ENCODE results near the gene AP3D1. TPM values are rescaled to one million over a fixed set of nuclear protein-coding genes. Genes with fewer than 3 reads are reported as not detected.

The AP3D1 gene
- total RNA-seq, 1 donor from 2014 or later: 63.4 TPM

DNA sequence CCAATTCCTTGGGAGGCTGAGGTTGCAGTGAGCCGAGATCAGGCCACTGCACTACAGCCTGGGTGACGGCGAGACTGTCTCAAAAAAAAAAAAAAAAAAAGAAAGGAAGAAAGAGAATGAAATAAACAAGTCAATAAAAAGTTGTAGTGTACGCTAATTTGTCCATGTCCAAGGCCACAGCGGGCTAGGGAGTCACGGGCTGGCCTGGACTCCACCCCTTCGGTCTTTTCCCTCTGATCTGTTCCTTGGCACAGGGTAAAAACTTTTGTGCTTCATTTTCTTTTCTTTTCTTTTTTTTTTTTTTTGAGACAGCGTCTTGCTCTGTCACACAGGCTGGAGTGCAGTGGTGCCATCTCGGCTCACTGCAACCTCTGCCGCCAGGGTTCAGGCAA is 80.9 kb downstream of the AP3D1 start:
- DNase-seq (ENCODE audit: low spot score) (no peak), ATAC-seq (peak; percentile 33)

DNA sequence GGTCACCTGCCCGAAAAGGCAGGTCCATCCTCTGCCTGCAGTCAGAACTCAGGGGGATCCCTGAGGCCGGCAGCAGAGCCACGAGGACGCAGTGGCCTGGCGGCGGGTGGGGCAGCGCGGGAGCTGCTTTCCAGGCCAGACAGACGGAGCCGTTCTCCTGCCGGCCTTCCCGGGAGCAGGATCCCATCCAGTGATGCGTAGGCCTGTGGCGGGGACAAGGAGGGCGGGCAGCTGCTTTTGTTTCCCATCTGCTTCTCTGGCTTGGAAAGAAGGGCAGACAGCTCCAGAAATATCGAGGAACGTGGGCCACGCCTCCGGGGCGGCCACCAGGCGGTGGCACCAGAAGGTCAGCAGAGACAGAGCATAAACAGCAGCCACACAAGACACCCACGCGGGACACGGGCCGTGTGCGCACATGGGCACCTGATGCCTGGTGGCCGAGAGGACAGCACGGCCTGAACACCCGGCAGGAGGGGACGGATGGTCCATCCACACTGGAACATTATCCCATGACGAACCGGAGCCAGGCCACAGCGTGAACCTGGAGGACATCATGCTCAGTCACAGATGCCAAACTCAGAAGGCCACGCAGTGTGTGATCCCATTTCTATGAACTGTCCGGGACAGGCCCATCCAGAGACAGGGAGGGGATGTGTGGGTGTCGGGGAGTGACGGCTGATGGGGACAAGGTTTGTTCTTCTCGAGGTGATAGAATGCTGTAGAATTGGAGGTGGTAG is 86.4 kb downstream of the AP3D1 start:
- ATAC-seq (no peak), DNase-seq (ENCODE audit: low spot score) (no peak)

GRCh38 chr19:2064395-2064787 is 87.0 kb downstream of the AP3D1 start:
- ATAC-seq: no peak
- DNase-seq (ENCODE audit: low spot score): no peak

DNA sequence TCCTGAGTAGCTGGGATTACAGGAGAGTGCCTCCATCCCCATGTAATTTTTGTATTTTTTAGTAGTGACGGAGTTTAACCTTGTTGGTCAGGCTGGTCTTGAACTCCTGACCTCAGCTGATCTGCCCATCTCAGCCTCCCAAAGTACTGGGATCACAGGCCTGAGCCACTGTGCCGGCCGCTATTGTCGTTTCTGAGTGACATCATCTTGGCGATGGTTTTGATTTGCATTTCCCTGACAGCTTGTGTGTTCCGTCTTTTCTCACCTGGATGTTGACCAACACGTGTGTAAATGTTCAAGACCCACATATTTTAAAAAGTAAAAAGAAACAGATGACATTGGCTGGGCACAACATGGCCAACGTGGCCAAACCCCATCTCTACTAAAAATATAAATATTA is 87.5 kb downstream of the AP3D1 start:
- no peak for DNase-seq (ENCODE audit: low spot score)
- no peak for ATAC-seq

- DNase-seq (ENCODE audit: low spot score) (no peak), ATAC-seq (no peak)
Observed at GRCh38 chr19:2062770-2063169, 88.6 kb downstream of the AP3D1 start.

DNA sequence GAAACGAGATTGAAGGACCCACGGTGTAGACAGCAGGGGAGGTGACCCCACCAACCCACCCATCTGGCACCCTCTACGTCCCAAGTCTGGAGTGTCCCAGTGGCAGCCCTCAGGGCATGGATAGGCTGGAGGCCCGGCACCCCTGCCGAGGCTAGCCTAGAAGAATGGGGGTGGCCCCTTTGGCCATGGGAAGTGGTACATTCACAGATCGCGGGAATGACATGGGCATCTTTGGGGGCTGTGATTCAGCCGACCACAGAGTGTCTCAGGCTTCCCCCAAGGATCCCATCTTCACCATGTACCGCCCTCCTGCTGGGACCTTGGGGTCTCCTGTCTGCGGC is 89.0 kb downstream of the AP3D1 start:
- no peak for DNase-seq (ENCODE audit: low spot score)
- no peak for ATAC-seq

DNA sequence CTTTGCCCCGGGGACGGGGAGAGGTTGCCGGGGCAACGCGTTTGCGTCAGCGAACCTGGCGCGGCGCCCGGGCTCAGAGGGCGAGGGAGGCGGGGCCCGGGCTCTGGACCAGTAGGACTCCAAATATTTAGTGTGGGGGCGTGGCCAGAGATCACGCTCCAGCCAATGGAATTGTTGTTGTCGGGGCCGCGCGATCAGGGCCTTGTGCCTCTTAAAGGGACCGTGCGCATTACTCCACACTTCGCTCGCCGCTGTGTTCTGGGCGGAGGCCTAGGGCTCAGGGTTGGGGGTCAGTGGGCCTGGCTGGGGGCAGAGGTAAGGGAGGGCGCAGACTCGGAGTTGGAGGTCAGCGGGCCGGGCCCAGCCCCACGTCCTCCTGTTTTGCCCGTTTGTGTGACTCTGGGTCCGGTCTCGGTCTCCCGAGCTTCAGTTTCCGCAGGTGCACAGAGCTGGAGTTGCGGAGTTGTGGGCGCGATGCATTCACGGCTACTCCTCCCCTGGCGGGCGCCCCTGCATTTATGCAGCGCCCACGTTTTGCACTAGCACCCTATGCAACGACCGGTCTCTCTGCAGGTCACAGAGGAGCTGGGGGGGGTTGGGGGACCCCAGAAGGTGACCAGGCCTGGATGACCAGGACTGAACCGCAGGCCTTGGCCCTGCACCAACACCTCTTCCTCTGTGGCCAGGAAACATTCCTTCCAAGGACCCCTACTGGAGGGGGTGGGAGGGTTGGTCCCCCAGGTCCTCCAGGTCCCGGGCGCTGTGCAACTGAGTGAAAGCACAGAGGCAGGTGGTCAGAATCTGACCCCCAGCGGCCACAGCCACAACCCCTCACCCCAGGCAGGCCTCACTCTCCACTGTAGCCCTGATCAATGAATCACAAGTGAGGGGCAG is 89.6 kb downstream of the AP3D1 start:
- DNase-seq (ENCODE audit: low spot score) (peak; percentile 99), ATAC-seq (peak; percentile 76)

- ATAC-seq (peak; percentile 59), DNase-seq (ENCODE audit: low spot score) (peak; percentile 88)
Observed at GRCh38 chr19:2060884-2061494, 90.4 kb downstream of the AP3D1 start.

DNA sequence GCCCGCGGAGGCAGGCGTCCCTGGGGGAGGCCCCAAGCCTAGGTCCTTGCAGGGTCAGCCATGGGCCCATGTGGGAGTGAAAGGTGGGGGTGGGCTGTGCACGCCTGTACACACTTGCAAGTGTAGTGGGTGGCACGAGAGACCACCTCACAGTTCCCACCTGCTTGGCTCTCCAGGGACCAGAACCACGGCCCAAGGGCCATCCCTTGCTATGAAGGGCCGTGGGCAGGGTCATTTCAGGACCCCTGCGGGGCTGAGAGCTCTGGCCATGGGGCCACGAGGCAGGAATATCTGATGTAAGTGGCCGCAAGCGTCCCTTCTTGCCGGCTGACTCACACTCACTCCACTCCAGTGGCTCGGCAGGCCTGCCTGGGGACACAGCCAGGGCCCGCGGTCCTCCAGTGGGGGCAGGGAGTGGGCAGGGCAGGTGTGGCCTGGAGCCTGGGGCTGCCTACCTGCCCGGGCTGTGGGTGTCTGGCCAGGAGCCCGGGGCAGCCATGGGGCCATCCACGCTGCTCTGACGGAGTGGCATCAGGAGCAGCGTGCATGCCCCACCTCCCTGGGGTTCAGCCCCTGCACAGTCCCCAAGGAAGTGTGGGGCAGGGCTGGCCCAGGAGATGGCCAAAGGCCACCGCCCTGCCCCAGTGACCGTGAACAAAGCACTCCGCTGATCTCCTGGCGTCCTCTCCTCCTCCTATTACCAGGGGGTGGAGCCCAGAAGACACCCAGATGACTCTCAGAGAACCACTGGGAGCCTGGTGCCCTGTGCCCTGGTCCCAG is 91.8 kb downstream of the AP3D1 start:
- peak; percentile 98 for DNase-seq (ENCODE audit: low spot score)

GRCh38 chr19:2058570-2059421 is 92.6 kb downstream of the AP3D1 start:
- ATAC-seq (no peak), DNase-seq (ENCODE audit: low spot score) (no peak)

More for the DNA sequence above, 91.8 kb downstream of the AP3D1 start:
- ATAC-seq: peak; percentile 70

DNA sequence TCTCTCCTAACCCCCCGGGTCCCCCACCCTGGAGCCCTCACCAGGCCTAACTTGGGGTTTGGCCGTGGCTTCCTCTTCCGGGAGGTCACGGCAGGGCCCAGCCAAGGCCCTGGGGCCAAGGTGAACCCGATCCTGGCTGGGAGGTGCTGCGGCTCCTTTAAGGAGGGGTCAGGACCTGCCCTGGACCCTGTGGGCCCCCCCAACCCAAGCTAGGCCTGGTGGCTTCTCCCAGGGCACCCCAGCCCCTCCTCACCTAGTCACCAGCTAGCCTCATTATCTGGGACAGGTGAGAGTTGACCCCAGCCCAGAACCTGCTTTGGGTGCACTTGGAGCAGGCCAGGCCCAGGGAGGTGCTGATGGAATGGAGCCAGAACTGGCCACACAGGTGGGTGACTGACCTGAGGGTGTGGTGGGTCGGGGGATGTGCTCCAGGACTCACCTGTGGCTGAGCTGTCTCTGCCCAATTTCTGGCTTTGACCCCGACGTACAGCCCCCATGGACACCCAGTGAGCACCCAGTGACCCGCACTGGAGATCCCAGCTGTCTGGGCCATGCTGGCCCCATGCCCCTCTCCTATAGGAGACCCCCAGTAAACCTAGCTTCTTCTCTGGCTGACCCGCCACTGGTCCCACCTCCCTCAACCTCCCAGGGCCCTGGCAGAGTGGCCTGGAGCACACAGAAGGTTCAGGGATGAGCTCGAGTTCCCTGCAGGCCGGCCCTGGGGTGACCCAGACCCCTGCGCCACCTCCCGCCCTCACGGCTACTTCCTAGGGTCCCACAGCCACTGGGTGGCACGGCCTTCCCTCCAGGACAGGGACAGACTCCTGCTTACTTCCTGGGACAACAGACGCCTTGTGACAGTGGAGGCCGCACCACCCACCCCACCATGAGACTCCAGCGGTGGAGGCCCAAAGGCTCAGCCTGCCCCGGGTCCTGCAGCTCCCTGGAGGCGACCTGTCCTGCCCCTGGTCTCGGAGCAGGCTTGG is 93.6 kb downstream of the AP3D1 start:
- ATAC-seq: no peak
- DNase-seq (ENCODE audit: low spot score): no peak

DNA sequence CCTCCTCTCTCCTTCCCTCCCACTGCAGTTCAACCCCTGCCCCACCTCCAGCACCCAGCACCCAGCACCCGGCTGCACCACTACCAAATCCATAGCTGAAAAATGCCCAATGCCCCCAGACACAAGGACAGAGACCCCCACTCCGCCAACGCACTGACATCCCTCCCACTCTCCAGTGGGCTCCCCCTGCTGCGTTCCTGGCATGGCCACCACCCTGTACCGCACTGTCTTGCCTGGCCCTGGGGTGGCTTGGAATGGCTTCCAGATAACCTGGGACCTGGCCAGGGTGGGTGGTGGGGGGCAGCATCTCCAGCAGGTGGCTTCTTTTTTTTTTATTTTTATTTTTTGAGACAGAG is 94.6 kb downstream of the AP3D1 start:
- ATAC-seq (no peak), DNase-seq (ENCODE audit: low spot score) (no peak)

DNA sequence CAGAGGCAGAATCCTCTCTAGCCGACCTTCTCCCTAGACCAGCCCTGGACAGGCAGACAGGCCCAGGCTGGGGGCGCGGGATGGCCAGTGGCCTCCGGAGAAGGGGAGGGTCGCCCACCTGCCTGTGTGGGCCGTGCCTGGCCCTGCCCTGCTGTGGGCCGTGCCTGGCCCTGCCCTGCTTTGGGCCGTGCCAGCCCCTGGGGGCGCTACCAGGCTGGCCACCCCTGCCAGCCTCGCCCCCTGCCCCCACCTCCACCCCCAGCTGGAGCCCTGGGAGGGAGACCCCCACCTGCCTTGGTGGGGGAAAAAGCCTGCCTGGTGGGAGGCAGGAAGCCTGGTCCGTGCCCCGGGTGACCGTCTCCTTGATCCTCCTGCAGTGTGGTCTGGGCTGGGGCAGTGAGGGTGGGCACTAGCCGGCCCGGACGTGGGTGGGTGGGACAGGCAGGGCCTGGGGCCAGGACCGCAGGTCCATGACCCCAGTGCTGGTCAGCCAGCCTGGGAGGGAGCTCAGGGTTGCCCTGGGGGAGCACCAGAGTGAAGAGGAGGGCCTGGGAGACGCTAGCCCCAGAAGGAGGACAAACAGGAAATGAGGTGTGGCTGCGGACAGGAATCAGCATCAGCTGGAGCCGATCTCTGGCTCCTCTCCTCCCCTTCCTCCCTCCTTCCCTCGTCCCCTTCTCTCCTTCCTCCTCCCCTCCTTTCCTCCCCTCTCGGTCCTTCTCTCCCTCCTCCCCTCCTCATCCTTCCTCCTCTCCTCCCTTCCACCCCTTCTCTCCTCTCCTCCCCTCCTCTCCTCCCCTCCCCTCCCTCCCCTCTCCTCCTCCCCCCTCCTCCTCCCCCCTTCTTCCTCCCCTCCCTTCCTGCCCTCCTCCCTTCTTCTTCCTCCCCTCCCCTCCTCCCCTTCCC is 95.2 kb downstream of the AP3D1 start:
- DNase-seq (ENCODE audit: low spot score) (no peak), ATAC-seq (no peak)

DNA sequence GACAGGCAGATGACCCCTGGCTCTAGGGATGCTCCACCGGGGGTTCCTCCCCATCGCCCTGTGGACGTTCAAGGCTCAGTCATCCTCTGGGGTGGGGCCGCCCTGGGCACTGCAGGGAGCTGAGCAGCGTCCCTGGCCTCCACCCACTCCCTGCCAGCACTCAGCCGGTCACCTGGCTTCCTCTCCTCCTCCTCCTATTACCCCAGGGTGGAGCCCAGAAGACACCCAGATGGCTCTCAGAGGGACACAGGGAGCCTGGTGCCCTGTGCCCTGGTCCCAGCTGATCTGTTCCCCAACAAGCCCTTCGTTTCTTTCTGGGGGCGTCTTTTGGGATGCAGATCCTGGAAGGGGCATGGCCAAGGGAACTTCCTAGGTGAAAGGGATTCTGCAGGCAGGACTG is 96.6 kb downstream of the AP3D1 start:
- ATAC-seq (no peak), DNase-seq (ENCODE audit: low spot score) (no peak)

- peak; percentile 96 for DNase-seq (ENCODE audit: low spot score)
- peak; percentile 45 for ATAC-seq
Observed at GRCh38 chr19:2053601-2054389, 97.6 kb downstream of the AP3D1 start.

DNA sequence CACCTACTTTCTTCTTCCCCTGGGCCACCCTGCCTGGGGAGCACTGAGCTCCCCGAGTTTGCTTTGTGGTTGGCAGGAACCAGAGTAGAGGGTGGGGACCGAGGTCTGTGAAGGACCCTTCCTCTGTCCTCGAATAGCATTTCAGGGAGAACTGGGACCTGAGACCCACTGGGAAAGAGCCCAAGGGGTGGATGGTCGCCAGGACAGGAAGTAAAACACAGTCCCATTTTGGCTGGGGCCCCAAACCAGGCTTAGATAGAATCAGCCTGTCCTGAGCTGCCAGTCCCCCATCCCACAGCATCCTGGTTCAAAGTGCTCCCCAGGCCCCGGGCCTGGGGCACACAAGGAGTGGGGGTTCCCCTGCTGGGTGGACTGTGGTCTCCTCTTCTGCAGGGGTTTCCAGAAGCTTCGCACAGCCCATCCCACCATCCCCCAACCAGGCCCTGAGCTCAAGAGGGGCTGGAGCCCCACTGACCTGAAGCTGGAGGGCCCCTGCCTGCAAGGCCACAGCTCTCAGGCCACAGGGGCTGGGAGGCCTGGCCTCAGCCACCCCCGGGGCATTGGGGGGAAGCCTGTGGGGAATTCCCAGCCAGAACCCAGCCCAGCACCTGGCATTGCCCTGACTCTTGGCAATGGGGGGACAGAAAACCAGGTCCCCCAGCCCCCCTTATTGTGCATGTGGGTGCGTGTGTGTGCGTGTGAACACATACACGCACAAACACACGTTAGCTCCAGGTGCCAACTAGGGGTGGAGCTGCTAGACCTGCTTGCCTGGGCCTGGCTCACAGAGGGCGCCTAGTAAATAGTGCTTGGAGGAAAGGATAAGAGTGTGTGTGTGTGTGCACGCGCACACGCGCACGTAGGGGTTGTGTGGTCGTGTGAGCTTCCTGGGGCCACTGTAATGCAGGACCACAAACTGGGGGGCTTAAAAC is 99.3 kb downstream of the AP3D1 start:
- ATAC-seq (peak; percentile 30), DNase-seq (ENCODE audit: low spot score) (peak; percentile 88)

All from left lobe of liver (tissue), 2 donors.